ENCODE data around the gene NPHS1.
"Not testable (repeated sequence)": the region's sequence is repeated elsewhere in the genome, so short reads cannot be mapped to it uniquely, and the experiment has no call there.

NPHS1 gene
- 0 to 0.14 reads per million in 2 donors for total RNA-seq

GRCh38 chr19:35852029-35852780, at the start of gene NPHS1:
TSS of gene NPHS1 (minus strand) at chr19:35852504. CDS start at chr19:35851837, 667 bp downstream.
- DNase-seq: no peak

- no peak for DNase-seq
Measured at GRCh38 chr19:35901055-35901644, 48.8 kb upstream of the NPHS1 start.

- peak; percentile 83 for DNase-seq
Measured at GRCh38 chr19:35899547-35900214, 47.4 kb upstream of the NPHS1 start.

GRCh38 chr19:35898499-35898809, 46.1 kb upstream of the NPHS1 start:
- DNase-seq: no peak

- DNase-seq: no peak
Measured at GRCh38 chr19:35897706-35898451, 45.6 kb upstream of the NPHS1 start.

GRCh38 chr19:35896643-35897040, 44.3 kb upstream of the NPHS1 start:
- DNase-seq: no peak

- no peak for DNase-seq
Measured at GRCh38 chr19:35895911-35896642, 43.8 kb upstream of the NPHS1 start.

- DNase-seq: no peak
Measured at GRCh38 chr19:35894342-35894741, 42.0 kb upstream of the NPHS1 start.

- not testable (repeated sequence) for DNase-seq
Measured at GRCh38 chr19:35891819-35892218, 39.5 kb upstream of the NPHS1 start.

GRCh38 chr19:35890113-35890650, 37.9 kb upstream of the NPHS1 start:
- no peak for DNase-seq

- DNase-seq: no peak
Measured at GRCh38 chr19:35889370-35890112, 37.2 kb upstream of the NPHS1 start.

- no peak for DNase-seq
Measured at GRCh38 chr19:35888398-35888797, 36.1 kb upstream of the NPHS1 start.

- no peak for DNase-seq
Measured at GRCh38 chr19:35887197-35887596, 34.9 kb upstream of the NPHS1 start.

GRCh38 chr19:35885904-35886303, 33.6 kb upstream of the NPHS1 start:
- DNase-seq: no peak

GRCh38 chr19:35885225-35885738, 33.0 kb upstream of the NPHS1 start:
- DNase-seq: no peak

GRCh38 chr19:35883882-35884281, 31.6 kb upstream of the NPHS1 start:
- no peak for DNase-seq

- no peak for DNase-seq
Measured at GRCh38 chr19:35882114-35882832, 30.0 kb upstream of the NPHS1 start.

- peak; percentile 69 for DNase-seq
Measured at GRCh38 chr19:35879770-35880317, 27.5 kb upstream of the NPHS1 start.

GRCh38 chr19:35879068-35879467, 26.8 kb upstream of the NPHS1 start:
- no peak for DNase-seq

- DNase-seq: no peak
Measured at GRCh38 chr19:35874392-35874930, 22.2 kb upstream of the NPHS1 start.

Measured in T-helper 9 cell (primary cell).